VCaP (cell line): Measurements from ENCODE around the gene TMBIM4.

ENCODE experiments used
- H3K27ac ChIP-seq: fragments of 450-650 bp; 2 replicates; pipeline ENCODE4 v1.5.1; 2017
- TF ChIP-seq, protein P1 (sequence below): fragments of 450-650 bp; conservative IDR thresholded peaks from 2 replicates; pipeline ENCODE4 v1.5.1; 2017; ENCODE audit warnings: mild to moderate bottlenecking, moderate library complexity

The TMBIM4 gene

GRCh38 chr12:66199141-66199540 is 29.3 kb upstream of the TMBIM4 start:
- no peak overlapping the region for H3K27ac ChIP-seq
- TF ChIP-seq, protein P1, sequence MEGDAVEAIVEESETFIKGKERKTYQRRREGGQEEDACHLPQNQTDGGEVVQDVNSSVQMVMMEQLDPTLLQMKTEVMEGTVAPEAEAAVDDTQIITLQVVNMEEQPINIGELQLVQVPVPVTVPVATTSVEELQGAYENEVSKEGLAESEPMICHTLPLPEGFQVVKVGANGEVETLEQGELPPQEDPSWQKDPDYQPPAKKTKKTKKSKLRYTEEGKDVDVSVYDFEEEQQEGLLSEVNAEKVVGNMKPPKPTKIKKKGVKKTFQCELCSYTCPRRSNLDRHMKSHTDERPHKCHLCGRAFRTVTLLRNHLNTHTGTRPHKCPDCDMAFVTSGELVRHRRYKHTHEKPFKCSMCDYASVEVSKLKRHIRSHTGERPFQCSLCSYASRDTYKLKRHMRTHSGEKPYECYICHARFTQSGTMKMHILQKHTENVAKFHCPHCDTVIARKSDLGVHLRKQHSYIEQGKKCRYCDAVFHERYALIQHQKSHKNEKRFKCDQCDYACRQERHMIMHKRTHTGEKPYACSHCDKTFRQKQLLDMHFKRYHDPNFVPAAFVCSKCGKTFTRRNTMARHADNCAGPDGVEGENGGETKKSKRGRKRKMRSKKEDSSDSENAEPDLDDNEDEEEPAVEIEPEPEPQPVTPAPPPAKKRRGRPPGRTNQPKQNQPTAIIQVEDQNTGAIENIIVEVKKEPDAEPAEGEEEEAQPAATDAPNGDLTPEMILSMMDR, result no peak

DNA sequence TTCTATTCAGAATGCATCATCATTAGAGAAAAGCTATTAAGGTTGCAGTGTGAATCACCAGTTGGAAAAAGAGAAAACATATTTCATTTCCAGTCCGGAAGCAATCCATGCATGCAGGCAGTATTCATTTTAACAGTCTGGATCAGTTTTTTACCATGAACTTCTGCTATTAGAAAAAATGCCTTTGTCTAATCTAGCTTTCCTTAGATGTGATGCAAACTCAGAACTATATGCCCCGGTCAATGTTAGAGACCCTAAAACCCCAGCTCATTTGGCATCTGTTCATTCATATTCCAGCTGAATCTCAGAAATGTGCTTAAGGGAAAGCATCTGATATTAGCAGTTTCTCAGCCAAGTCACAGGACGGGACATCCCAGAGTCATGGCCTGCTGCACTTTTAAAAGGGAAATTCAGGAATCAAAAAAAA is 27.7 kb upstream of the TMBIM4 start:
- no peak overlapping the region for H3K27ac ChIP-seq
- TF ChIP-seq, protein P1, result no peak

GRCh38 chr12:66196806-66197205 is 27.0 kb upstream of the TMBIM4 start:
- TF ChIP-seq, protein P1, result no peak
- H3K27ac ChIP-seq, result no peak overlapping the region; the same call in 1 of the 2 replicates

GRCh38 chr12:66195242-66195641 is 25.4 kb upstream of the TMBIM4 start:
- H3K27ac ChIP-seq, result peak overlapping the region; percentile 26
- TF ChIP-seq, protein P1, result no peak

DNA sequence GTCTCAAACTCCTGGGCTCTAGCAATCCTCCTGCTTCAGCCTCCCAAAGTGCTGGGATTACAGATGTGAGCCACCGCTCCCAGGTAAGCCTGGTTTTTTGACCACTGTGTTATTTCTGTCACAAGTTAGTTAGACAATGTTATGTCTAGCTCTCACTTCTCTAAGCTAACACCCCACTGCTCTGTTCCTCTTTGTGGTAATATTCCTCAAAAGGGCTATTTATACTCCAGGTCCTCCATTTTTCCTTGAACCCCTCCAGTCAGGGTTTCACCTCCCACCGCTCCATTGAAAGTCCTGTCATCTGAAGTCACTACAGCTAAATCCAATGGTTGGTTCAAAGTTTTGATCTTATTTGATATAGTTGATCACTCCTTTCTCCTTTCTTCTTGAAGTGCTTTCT is 24.3 kb upstream of the TMBIM4 start:
- TF ChIP-seq, protein P1, result no peak
- no peak overlapping the region for H3K27ac ChIP-seq

- H3K27ac ChIP-seq, result no peak overlapping the region
- TF ChIP-seq, protein P1, result no peak
Observed at GRCh38 chr12:66191547-66192126, 21.8 kb upstream of the TMBIM4 start.

DNA sequence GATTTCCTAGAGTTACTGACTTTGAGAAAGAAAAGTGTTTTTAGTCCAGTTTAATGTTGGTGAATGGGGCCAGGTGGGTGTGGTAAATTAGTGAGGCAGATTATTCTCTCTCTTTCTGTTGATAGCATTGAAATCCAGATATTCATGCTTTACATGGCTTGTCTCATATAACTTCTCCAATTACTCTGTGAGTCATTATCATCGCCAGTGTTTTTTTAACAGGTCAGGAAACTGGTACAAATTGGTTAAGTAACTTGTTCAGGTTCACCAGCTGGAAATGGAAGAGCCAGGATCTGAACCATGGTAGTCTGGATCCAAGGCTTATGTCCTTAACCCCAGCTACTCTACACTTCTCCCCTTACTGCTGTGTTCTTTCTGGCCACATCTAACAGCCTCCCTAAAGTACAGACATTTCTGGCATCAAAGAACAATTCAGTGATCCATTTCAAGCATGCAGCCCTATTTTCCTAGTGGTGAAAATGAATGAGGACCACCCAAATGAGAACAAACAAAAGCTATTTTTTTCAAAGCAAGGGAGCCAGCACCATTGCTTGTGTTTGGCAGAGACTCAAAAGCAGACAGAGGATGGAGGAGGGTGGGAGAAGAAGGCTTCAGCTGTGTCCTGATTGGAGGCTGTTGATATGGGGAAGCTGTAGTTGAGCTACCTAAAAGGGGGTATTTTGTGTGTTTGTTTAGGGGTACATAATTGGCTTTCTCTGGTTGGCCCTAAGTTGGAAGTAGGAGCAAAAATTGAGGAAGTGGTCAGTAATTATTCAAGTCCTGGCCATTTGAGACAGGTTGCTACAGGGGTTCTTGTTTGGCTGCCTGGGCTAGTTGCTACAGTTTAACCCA is 20.9 kb upstream of the TMBIM4 start:
- TF ChIP-seq, protein P1, result no peak
- no peak overlapping the region for H3K27ac ChIP-seq
